Chondrocyte (in vitro differentiated cells): ENCODE results near the gene CFAP100. TPM values are rescaled to one million over a fixed set of nuclear protein-coding genes. Genes with fewer than 3 reads are reported as not detected.

ENCODE experiments used
- DNase-seq: peaks from one replicate; pipeline ENCODE4 v3.0.0; 2021; ENCODE audit warnings: mixed read lengths, low spot score
- H3K27ac Mint-ChIP-seq: one replicate; pipeline ENCODE4 v1.8.0; 2021; ENCODE audit warnings: mild to moderate bottlenecking, moderate library complexity, mixed read lengths; ENCODE audit not compliant: unreplicated experiment
- H3K27me3 Mint-ChIP-seq: 2 replicates; pipeline ENCODE4 v1.8.0; 2021; ENCODE audit warnings: low read depth, mixed read lengths
- H3K36me3 Mint-ChIP-seq: 2 replicates; pipeline ENCODE4 v1.8.0; 2021; ENCODE audit warnings: low read depth, mixed read lengths
- H3K4me1 Mint-ChIP-seq: 2 replicates; pipeline ENCODE4 v1.8.0; 2021; ENCODE audit warnings: low read depth, mild to moderate bottlenecking, mixed read lengths
- H3K4me3 Mint-ChIP-seq: one replicate; pipeline ENCODE4 v1.8.0; 2021; ENCODE audit warnings: mild to moderate bottlenecking, moderate library complexity, mixed read lengths; ENCODE audit not compliant: unreplicated experiment
- H3K9me3 Mint-ChIP-seq: 2 replicates; pipeline ENCODE4 v1.8.0; 2021; ENCODE audit warnings: low read depth, mixed read lengths
- total RNA-seq: library from RNA; stranded (reverse); gene quantifications from 3 replicates; pipeline ENCODE4 v1.2.1, GENCODE V29; 2021
- TF ChIP-seq, protein P1 (sequence below): fragments of 200-600 bp; sonication (generic); IDR thresholded peaks from 2 replicates; pipeline ENCODE4 v1.5.0; 2021; ENCODE audit warnings: antibody characterized with exemption, mild to moderate bottlenecking, moderate library complexity

Gene CFAP100
- total RNA-seq, 1 donor from 2014 or later, result not detected

DNA sequence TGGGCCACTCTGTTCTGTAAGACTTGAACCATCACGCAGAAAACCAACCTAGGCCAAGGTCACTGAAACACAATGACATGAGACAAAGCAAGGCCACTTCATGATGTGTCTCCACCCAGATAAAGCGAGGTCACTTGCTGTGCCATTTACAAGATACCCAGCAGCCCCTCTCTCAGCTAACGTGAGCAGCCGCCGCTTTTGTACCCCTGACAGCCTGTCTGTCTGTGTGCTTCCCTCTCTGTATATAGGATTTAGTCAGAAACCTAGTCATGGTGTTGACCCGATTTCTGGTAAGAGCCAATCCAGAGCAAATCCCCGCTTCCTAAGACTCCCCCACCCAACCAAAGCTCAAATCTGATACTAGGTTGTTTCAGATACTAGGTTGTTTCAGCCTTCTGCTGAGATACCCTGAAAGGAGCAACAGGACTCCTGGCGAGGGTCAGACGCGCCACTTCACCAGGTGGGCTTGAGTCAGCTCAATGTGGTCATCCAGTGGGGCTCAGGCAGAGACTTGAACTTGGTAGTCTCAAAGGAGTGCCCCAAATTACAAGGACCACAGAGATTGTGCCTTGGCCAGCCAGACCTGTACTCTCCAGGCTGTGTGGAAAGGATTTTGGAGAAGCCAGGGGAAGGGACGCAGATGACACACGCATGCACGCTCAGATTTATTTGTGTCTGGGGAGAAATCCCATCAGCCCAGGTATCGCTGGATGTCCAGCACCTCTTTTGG, 84.0 kb downstream of the CFAP100 start:
- Mint-ChIP-seq H3K27me3 (no peaks in the 10 kb centered on the region), H3K4me1 (peaks cover 25% of the 10 kb centered on the region), H3K36me3 (no peaks in the 10 kb centered on the region), H3K9me3 (no peaks in the 10 kb centered on the region), H3K4me3 (no peak overlapping the region), H3K27ac (no peak overlapping the region)
- peak; percentile 59 for DNase-seq
- TF ChIP-seq, protein P1, sequence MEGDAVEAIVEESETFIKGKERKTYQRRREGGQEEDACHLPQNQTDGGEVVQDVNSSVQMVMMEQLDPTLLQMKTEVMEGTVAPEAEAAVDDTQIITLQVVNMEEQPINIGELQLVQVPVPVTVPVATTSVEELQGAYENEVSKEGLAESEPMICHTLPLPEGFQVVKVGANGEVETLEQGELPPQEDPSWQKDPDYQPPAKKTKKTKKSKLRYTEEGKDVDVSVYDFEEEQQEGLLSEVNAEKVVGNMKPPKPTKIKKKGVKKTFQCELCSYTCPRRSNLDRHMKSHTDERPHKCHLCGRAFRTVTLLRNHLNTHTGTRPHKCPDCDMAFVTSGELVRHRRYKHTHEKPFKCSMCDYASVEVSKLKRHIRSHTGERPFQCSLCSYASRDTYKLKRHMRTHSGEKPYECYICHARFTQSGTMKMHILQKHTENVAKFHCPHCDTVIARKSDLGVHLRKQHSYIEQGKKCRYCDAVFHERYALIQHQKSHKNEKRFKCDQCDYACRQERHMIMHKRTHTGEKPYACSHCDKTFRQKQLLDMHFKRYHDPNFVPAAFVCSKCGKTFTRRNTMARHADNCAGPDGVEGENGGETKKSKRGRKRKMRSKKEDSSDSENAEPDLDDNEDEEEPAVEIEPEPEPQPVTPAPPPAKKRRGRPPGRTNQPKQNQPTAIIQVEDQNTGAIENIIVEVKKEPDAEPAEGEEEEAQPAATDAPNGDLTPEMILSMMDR, result no peak

DNA sequence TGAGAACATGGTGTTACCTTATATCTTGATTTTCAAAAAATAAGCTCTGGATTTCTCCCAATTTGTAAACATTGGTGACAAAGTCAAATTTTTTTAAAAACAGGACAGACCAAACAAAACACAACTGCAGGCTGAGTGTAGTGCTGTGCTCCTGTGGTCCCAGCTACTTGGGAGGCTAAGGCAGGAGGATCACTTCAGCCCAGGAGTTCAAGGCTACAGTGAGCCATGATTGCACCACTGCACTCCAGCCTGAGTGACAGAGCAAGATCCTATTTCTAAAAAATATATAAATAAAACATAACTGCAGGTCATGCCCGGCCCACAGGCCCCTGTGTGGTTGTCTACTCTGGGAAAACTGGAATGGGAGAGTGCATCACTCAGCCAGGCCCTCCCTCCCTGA, 84.9 kb downstream of the CFAP100 start:
- H3K9me3 Mint-ChIP-seq, result no peaks in the 10 kb centered on the region
- H3K27ac Mint-ChIP-seq, result no peak overlapping the region
- H3K36me3 Mint-ChIP-seq, result no peaks in the 10 kb centered on the region
- H3K4me3 Mint-ChIP-seq, result no peak overlapping the region
- no peak for DNase-seq
- peaks cover 16% of the 10 kb centered on the region for H3K4me1 Mint-ChIP-seq
- H3K27me3 Mint-ChIP-seq, result no peaks in the 10 kb centered on the region
- TF ChIP-seq, protein P1, result no peak

DNA sequence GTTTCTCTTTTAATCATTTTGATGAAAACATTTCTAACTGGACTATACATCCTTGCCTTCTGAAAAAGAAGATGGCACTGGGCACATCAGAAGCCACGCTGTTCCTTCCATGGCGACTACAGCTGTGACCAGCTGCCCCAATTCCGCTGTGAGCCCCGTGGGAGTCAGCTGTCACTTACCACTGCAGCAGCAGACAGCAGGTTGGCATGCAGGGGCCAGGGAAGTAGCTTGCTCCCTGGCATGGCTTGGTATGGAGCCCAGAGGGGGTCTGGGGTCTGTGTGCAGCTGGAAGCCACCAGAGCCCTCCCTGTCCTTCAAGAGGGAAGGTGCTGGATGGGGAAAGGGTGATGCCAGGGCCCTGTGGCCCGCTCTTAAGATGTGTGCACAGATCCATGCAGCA, 85.5 kb downstream of the CFAP100 start:
- Mint-ChIP-seq H3K4me3 (no peak overlapping the region), H3K9me3 (no peaks in the 10 kb centered on the region), H3K27me3 (no peaks in the 10 kb centered on the region), H3K36me3 (no peaks in the 10 kb centered on the region), H3K27ac (no peak overlapping the region), H3K4me1 (peaks cover 15% of the 10 kb centered on the region)
- TF ChIP-seq, protein P1, result no peak
- DNase-seq, result no peak

- Mint-ChIP-seq H3K9me3 (no peaks in the 10 kb centered on the region), H3K4me3 (no peak overlapping the region), H3K36me3 (no peaks in the 10 kb centered on the region), H3K27me3 (no peaks in the 10 kb centered on the region), H3K27ac (no peak overlapping the region), H3K4me1 (peaks cover 15% of the 10 kb centered on the region)
- TF ChIP-seq, protein P1, result no peak
- DNase-seq, result no peak
Measured at GRCh38 chr3:126480861-126481260, 86.2 kb downstream of the CFAP100 start.

DNA sequence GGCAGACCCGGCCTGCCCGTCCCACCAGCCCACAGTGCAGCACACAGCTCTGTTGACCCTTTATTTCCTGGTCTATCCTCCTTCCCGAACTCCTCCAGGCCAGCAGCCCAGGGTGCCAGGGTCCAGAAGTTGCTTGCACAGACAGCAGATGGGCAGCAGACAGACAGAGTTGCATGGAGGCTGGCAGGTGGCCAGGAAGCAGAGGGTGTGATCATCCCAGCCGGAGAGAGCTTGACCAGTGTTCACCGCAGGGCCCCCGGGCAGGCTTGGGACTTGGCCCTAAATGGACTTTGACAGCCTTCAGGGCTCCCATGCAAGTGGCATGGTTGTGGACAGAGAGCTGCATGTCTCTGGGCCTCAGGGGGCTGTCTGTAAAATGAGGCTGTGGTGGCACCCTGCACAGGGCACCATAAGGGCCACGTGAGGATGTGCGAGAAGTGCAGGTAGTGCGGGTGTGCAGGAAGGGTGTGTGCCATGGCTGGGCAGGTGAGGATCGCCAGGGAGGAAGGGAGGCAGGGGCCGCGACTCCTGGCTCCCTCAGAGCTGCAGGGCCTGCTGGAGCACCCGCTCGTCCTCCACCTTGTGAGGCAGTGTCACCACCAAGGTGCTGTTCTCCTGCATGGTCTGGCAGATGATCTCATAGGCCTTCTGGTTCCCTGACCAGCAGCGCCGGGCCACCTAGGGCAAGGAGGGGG, 87.2 kb downstream of the CFAP100 start:
- no peaks in the 10 kb centered on the region for H3K27me3 Mint-ChIP-seq
- H3K9me3 Mint-ChIP-seq, result no peaks in the 10 kb centered on the region

More for the DNA sequence above, 87.2 kb downstream of the CFAP100 start:
- H3K4me1 Mint-ChIP-seq, result peaks cover 14% of the 10 kb centered on the region
- peak; percentile 91 for DNase-seq
- no peak overlapping the region for H3K27ac Mint-ChIP-seq
- no peaks in the 10 kb centered on the region for H3K36me3 Mint-ChIP-seq
- H3K4me3 Mint-ChIP-seq, result no peak overlapping the region
- TF ChIP-seq, protein P1, result no peak
